C4-2B (cell line): Measurements from ENCODE around the gene PIP4K2C.

Experiments
- H3K27ac ChIP-seq: fragments of 450-650 bp; 2 replicates; pipeline ENCODE4 v1.5.1; 2017
- CTCF ChIP-seq: fragments of 450-650 bp; conservative IDR thresholded peaks from 2 replicates; pipeline ENCODE4 v1.5.1; 2017; ENCODE audit warnings: mild to moderate bottlenecking
- ZFX ChIP-seq: fragments of 450-650 bp; IDR thresholded peaks from 2 replicates; pipeline ENCODE4 v1.6.1; 2017

The PIP4K2C gene

GRCh38 chr12:57612711-57613426 lies 21.9 kb downstream of the PIP4K2C start:
- TF ChIP-seq ZFX, result no peak
- TF ChIP-seq CTCF, result no peak
- H3K27ac ChIP-seq, result no peak overlapping the region

GRCh38 chr12:57613427-57614109 lies 22.6 kb downstream of the PIP4K2C start:
- no peak overlapping the region for H3K27ac ChIP-seq
- TF ChIP-seq CTCF, result no peak
- no peak for TF ChIP-seq ZFX

- no peak overlapping the region for H3K27ac ChIP-seq
- TF ChIP-seq ZFX, result no peak
- no peak for TF ChIP-seq CTCF
Measured at GRCh38 chr12:57614178-57614947, 23.4 kb downstream of the PIP4K2C start.

- TF ChIP-seq CTCF (no peak), ZFX (no peak)
- no peak overlapping the region for H3K27ac ChIP-seq
Measured at GRCh38 chr12:57614948-57615500, 24.0 kb downstream of the PIP4K2C start.

- H3K27ac ChIP-seq, result no peak overlapping the region
- TF ChIP-seq CTCF (no peak), ZFX (no peak)
Measured at GRCh38 chr12:57615637-57616036, 24.6 kb downstream of the PIP4K2C start.

- no peak overlapping the region for H3K27ac ChIP-seq
- TF ChIP-seq ZFX (no peak), CTCF (no peak)
Measured at GRCh38 chr12:57616383-57617101, 25.6 kb downstream of the PIP4K2C start.
